GM18499 (cell line): ENCODE results near the gene MRGPRG.
"Not testable (repeated sequence)": the region's sequence is repeated elsewhere in the genome, so short reads cannot be mapped to it uniquely, and the experiment has no call there.

Source experiments
- ATAC-seq: cut with Tn5 transposase; IDR thresholded peaks from one replicate; pipeline ENCODE4 v1.9.1; 2021; ENCODE audit warnings: moderate number of reproducible peaks; ENCODE audit not compliant: insufficient read depth, unreplicated experiment

The MRGPRG gene, protein sequence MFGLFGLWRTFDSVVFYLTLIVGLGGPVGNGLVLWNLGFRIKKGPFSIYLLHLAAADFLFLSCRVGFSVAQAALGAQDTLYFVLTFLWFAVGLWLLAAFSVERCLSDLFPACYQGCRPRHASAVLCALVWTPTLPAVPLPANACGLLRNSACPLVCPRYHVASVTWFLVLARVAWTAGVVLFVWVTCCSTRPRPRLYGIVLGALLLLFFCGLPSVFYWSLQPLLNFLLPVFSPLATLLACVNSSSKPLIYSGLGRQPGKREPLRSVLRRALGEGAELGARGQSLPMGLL

DNA sequence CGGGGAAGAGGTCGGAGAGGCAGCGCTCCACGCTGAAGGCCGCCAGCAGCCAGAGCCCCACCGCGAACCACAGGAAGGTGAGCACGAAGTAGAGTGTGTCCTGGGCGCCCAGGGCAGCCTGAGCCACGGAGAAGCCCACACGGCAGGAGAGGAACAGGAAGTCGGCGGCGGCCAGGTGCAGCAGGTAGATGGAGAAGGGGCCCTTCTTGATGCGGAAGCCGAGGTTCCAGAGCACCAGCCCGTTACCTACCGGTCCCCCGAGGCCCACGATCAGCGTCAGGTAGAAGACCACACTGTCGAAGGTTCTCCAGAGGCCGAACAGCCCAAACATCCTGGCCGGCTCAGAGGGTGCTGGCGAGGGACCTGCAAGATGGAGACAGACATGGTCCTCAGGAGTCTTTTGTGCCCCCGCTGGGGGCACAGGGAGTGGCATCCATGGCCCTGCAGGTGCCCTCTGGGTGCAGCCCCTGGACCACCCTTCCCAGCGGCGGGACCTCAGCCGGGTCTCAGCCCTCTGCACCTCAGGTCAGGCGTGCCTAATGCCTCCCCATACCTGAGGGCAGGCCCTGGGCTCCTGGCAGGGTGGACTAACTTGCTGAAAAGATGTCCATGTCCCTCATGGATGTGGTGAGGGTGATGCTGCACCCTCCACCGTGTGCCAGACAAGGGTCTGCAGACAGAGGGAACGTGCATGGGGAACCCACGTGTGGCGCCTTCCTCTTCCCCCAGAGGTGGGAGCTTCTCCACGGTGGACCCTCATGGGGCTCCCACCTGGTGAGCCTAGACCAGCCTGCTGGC lies at the start of gene MRGPRG:
Gene MRGPRG, minus strand, starts transcription at position 331 of the 798 bp plus-strand sequence. Its CDS starts 0 bp downstream, at position 331.
- no peak for ATAC-seq

DNA sequence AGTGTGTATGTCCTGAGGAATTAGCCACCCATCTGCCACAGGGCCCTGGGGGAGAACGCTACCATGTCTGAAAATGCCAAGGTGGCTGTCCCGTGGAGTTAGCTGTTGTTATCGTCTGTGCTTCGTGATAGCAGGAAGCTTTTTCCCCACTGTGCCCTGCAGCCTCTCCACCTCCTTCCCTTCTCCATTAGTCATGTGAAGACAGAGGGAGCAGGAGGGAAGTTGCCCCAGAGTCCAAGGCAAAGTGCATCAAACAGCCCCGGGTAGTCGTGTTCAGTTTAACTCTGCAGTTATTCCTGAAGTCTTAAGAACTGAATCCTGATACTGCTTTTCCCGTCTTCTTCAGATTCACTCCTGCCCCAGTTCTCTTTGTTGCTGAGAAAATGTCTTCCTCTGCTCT lies 43.9 kb upstream of the MRGPRG start:
- not testable (repeated sequence) for ATAC-seq

DNA sequence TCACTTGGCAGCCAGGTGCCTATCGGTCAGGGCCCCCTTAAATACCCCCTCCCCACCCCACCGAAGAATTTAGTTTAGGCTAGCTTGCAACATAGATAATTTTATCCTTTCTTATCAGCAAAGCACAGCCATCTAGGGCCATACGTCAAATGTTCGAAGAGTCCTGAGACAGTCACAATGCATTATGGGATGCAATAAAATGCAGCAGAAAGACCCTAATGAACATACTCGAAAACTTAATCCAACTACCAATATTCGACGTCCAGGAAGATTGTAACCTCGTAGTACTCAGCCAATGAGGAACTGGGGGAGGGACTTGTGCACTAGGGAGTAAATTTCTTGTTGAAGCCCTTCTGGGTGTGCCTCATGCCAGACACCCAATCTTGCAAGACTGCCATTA lies 43.2 kb upstream of the MRGPRG start:
- ATAC-seq: not testable (repeated sequence)

DNA sequence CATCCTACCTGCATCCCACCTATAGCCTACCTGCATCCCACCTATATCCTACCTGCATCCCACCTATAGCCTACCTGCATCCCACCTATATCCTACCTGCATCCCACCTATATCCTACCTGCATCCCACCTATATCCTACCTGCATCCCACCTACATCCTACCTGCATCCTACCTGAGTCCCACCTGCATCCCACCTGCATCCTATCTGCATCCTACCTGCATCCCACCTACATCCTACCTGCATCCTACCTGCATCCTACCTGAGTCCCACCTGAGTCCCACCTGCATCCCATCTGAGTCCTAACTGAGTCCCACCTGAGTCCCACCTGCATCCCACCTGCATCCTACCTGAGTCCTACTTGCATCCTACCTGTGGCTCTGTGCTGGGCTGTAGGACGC lies 38.9 kb upstream of the MRGPRG start:
- not testable (repeated sequence) for ATAC-seq

DNA sequence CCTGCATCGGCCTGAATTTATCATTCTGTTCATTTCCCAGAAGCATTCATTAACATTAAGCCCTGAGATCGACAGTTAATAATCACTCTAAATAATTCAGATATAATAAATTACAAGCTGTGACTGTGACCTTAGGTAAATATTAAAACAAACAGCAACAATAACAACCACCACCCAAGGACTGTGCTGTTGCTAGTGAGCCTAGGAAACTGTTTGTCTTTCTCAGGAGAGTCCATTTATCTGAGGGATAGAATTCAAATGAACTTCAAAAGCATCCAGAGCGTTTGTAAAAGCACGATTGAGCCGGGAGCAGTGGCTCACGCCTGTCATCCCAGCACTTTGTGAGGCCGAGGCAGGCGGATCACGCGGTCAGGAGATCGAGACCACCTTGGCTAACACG lies 36.6 kb upstream of the MRGPRG start:
- ATAC-seq: not testable (repeated sequence)

DNA sequence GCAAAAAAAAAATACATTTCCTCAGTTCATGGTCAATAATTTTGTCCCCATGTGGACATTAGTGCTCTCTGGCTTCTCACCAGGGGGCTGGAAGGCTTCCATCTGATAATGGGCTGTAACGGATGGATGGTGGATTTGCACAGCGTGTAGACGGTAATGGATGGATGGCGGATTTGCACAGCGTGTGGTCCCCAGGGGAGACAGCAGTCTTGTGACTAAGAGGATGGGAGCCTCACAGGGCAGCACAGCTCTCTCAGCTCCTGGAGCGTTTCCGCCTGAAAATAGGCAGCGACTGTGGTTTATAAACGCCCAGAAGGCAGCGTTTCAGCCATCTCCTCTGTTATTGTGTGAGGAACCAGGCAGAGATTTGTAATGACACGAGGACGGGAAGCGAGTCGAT lies 36.2 kb upstream of the MRGPRG start:
- not testable (repeated sequence) for ATAC-seq

DNA sequence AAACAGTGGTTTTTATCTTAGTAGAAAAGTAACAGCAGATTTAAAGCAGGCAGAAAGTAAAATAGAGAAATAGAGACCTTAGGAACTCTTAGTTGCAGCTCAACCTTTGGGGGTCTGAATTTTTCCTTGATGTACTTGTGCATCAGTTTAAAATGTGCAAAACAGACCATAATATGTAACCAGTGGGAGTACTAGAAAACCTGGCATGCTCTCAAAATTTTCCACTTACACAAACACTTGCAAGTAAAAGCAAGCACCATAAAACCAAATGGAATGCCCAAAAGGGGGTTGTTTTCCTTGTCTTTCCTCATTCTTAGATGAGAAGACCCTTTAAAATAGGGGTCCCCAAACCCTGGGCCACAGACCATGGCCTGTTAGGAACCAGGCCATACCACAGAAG lies 26.5 kb upstream of the MRGPRG start:
- ATAC-seq: no peak

DNA sequence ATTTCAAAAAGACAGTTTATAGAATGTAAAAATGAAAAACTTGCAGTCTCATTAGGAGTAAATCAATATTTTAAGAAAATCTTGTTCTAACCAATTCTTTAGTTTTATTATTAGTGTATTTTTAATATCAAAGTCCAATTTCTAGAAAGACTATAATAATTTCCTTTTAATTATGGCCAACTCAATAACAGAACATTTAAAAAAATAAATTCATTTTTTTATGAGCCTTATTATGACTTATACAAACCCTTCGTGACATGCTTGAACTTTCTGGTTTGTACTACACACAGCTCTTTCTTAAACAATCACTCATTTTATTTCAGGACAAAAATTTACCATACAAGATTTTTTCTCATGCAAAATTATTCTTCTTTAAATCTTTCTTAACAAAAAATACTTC lies 25.3 kb upstream of the MRGPRG start:
- ATAC-seq: no peak

DNA sequence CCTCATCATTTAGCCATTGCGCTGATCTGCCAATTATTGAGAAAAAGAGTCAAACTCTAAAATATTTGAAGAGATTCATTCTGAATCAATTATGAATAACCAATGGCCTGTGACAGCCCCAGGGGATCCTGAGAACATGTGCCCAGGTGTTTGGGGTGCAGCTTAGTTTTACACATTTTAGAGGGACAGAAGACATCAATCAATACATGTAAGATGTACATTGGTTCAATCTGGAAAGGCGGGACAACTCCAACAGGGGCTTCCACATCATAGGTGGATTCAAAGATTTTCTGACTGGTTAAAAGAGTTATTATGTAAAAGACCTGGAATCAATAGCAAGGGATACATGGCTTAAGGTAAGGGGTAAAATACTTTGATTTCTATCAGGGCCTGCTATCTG lies 18.5 kb upstream of the MRGPRG start:
- no peak for ATAC-seq

DNA sequence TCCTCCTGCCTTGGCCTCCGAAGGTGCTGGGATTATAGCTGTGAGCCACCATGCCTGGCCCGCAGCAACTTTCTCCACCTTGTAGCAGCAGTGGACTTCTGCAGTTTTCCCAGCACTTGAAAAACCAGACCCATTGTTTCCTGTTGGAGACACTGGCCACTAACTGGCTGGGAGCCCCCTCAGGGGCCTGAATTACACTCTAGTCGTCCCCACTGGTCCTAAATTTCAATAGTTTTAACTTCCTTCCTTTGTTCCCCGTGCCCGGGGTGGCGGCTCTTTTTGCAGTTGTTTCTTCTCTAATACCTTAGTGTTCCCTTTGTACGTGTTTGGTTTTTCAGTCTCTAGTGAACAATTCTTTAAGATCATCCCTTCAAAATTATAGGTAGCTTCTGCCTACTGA lies 16.2 kb upstream of the MRGPRG start:
- no peak for ATAC-seq

DNA sequence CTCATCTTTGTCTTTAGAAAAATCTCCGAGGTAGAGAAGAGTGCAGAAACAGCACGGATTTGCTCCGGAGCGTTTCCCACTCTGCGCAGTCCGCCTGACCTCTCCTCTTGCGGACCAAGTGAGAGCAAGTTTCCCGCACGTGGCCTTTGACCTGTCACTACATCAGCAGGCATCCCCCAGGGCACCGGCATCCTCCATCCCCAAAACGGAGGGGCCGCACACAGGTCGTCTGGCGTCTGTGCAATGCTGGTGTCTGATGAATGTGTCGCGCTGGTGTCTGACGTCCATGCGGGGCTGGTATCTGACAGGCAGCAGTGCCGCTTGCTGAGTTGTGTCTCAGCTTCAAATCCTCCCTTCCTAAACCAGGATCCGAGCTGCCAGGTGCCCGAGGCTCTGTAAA lies 14.3 kb upstream of the MRGPRG start:
- ATAC-seq: no peak

DNA sequence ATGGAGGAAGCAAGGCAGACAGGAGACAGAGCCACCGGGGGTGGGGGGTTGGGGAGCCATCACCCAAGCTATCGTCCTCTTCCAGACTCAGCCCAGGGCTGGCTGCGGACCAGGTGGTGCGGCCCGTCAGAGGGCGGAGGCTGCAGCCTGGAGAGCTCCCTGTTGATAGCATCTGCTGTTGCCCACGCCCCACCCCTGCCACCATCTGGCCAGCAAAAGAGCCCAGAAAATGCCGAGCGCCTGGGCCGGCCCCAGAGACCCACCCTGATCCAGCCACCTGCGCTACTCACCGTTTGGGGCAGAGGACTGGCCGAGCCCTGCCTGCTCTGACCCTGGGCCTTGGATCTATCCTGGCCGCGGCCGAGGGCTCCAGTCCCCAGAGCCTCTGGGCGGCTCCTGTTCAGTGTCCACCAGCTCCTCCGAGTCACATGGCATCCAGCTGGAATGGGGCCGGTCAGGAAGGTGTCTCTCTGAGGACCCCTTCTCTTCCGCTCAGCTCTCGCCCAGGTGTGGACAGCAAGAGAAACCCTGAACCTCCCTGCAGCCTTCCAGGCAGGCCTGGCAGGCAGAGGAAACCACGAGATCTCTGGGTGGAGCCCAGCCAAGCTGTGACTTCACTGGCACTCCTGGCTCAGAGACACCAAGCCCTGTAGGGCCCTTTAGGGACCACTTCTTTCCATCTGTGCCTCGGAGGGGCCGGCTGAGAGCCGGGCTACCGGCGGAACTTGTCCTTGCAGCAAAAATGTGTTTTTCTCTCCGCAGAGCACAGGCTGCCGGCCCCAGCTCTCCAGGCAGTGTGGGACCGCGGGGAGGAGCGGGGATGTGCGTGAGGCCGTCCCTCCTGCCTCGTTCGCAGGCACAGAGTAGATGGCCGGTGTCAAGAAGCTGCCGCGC lies 13.5 kb upstream of the MRGPRG start, which contains the start of gene MRGPRE:
Gene MRGPRE, minus strand, starts transcription at position 567 of the 894 bp plus-strand sequence. CDS start 3,618 bp downstream, outside the sequence.
- no peak for ATAC-seq

DNA sequence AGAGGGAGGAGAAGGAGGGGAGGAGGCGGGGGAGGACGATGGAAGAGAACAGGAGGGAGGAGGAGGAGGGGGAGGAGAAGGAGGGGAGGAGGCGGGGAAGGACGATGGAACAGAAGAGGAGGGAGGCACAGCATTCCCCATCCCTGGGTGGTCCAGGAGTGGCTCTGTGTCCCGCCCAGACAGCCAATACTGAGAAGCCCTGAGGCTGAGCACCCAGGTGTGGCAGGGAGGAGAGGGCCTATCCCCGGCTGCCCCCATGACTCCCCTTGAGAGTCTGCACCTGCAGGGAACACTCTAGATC lies 12.9 kb upstream of the MRGPRG start:
- no peak for ATAC-seq

DNA sequence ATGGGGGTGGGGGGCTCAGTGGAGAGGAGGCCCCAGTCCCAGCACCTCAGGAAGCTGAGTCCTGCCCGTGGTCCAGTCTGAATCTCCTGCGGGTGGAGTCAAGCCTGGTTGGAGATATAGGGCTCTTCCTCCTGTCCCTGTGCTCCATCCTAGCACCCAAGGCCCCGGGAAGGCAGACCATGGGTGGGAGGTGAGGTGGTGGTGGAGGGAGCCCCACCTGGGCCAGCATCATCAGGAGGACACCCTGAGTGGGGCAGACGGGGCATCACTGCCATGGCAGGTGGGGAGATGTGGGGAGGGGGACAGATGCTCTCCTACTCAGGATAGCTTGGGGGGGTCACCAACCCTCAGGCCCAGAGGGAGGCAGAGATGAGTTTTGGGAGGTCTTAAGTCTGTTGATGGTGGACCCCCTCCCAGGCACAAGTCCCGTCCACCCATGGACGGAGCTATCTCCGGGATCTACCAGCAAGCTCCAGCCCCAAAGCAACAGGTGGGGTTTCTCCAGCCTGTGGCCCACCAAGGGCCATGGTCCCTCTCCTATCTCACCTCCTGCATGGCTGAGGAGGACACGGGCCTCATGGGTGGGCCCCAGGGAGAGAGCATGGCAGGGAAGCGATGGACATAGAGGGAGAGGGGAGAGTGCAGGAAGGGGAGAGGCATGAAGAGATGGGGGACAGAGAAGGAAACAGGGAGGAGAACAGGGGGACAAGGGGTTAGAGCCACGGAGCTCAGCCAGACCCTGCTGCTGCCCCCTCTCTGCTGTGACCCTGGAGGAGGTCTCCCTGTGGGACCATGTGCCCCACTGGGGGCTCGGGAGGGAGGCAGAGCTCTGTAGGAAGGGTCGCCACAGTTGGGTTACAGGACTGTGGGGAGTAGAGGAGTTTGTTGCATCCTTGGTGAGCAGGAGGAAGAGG lies 12.3 kb upstream of the MRGPRG start:
- ATAC-seq: no peak

DNA sequence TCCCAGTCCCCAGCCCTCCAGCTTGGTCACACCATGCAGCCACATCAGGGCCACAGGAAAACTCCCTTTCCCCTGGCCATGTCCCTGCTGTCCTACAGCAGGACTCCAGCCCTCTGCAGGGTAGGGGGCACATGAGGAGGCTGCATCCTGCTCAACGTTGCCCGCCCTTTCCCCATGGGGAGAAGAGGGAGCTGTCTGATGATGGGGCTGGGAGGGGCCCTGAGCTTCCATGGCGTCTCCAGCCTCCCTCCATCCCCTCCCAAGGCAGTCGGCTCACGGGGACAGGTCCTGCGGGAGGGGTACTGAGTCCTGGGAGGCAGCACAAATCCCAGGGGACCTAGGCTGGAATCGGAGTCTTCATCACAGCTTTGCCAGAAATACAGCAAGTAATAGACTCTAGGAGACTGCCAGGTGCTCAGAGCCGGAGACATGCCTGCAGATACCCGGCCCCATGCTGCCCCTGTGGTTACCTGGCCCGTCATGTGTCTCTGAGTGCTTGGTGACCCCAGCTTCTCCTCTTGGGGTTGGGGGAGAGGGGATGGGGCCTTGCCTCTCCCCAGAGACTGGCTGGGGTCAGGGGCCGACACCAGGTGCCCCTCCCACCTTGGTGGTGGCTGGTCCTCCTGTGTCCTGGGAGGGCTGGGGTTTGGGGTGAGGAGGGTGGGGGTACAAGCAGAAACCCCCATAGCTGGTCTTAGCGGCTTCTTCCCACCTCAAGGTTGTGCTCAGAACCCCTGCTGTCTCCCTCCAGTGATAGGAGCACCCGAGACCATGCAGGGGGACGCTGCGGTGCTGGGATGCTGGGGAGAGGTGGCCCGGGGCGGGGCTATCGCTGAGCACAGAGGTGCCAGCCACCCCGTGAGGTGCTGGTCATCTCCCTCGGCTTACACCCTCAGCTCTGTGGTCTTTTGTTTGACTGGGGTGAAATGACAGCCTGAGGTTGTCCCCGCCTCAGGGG lies 11.3 kb upstream of the MRGPRG start:
- ATAC-seq: no peak

DNA sequence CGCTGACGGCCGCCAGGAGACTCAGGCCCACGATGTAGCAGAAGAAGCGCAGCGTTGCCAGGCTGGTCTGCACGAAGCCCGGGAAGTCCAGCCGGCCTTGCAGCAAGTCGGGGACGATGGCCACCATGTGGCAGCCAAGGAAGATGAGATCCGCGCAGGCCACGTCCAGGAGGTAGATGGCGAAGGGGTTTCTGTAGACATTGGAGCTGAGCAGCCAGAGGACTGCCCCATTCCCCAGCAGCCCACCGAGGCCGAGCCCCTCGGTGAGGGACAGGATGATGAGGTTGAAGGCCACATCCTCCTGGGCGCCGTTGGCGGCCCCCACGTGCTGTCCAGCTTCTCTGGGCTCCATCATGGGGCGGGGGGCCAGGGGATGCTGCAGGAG lies 9.8 kb upstream of the MRGPRG start:
- ATAC-seq: no peak

DNA sequence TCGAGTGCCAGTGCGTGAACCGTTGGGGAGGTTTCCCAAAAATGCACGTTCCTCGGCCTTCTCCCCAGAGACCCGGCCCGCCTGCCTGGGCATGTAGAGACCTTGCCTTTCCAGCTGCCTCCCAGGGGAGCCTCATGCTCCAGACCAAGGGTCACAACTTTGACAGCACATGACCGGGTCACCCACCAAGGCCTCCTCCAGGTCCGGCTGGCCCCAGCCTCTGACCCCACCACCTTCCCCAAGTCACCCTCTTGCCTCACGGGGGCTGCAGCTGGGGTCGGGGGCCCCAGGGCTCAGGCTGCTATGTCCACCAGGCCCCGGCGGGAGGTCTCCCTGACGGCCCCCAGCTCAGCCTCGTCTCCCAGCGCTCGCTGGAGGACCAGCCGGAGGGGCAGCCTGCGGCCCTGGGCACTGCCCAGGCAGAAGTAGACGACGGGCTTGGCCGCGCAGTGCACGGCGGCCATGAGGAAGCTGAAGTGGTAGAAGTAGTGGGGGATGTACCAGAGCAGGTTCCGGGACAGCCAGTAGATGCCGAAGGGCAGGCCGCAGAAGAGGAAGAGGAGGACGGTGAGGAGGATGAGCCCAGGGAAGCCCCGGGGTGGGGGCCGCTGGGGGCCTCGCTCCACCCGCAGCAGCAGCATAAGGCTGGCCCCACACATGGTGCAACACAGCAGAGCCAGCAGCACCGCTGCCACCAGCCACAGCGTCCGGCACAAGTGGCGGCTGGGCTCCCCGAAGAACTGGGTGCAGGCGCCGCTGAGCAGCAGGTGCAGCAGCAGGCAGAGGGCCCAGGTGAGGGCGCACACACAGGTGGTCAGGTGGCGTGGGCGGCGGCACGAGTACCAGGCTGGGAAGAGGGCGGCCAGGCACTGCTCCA lies 9.2 kb upstream of the MRGPRG start:
- ATAC-seq: no peak
